Measurements from ENCODE around the gene CPNE1.

CPNE1 gene

DNA sequence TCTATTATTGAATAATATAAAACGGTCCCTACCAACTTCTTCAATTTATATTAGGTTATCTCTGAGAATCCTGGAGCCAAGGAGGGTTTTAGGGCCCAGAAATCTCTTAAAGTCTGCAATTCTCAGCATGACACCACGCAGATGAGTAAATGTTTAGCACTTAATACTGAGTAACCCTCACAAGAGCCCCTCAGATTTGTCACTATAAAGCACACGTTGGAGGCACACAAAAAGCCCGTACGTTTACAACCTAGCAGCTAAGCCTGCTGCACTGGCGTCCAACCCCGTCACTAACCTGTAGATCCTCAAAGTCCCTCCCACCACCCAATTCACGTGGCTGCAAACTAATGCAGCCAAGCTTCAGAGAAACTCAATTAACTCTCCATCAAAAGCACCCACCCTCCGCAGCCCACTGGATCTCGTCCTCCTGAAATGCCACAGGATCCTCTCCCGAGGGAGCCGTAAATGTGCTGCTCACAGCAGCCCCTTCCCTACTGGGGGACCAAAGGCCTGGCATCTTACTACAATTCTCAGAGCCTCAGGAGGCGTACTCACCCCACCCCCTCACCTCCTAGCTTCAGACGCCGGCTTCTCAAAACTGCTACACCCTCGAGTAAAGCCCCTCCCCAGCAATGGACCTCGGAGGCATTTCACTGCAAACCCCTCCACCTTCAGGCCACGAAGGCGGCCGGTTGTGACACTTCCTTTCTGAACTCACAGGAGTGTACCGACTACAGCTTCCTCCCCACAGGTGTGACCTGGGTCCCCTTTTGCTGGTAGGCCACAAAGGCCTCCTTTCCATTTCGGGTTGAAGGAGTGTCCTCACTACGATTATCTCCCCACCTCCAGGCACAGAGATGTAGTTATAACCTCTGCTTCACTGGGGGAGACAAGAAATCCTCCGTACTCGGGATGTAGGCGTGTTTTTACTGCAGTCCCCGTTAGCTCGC is 909 bp downstream of the CPNE1 start:
- peak overlapping the region; percentile 91 for H3K4me3 ChIP-seq (ENCODE audit: low read depth, low read length)
- no peak for TF ChIP-seq CTCF (IDR thresholded peaks at IDR 0.05; ENCODE audit: low read depth, low read length, missing control alignments)
- in situ Hi-C loops (cut with HindIII; ENCODE audit: low sequenced_read_pairs): no loop called here
- DNase-seq (ENCODE audit: low read depth): no peak

- no peak for DNase-seq (ENCODE audit: low read depth)
- in situ Hi-C loops (cut with HindIII; ENCODE audit: low sequenced_read_pairs): no loop called here
- TF ChIP-seq CTCF (IDR thresholded peaks at IDR 0.05; ENCODE audit: low read depth, low read length, missing control alignments): no peak
- H3K4me3 ChIP-seq (ENCODE audit: low read depth, low read length): peak overlapping the region; percentile 91
Observed at GRCh38 chr20:35662551-35662950, 2.1 kb downstream of the CPNE1 start.

GRCh38 chr20:35661908-35662307 is 2.8 kb downstream of the CPNE1 start:
- DNase-seq (ENCODE audit: low read depth): no peak
- in situ Hi-C loops (cut with HindIII; ENCODE audit: low sequenced_read_pairs): no loop called here
- peak overlapping the region; percentile 91 for H3K4me3 ChIP-seq (ENCODE audit: low read depth, low read length)
- no peak for TF ChIP-seq CTCF (IDR thresholded peaks at IDR 0.05; ENCODE audit: low read depth, low read length, missing control alignments)

- no peak overlapping the region for H3K4me3 ChIP-seq (ENCODE audit: low read depth, low read length)
- in situ Hi-C loops (cut with HindIII; ENCODE audit: low sequenced_read_pairs): no loop called here
- no peak for DNase-seq (ENCODE audit: low read depth)
- no peak for TF ChIP-seq CTCF (IDR thresholded peaks at IDR 0.05; ENCODE audit: low read depth, low read length, missing control alignments)
Observed at GRCh38 chr20:35661053-35661452, 3.6 kb downstream of the CPNE1 start.

DNA sequence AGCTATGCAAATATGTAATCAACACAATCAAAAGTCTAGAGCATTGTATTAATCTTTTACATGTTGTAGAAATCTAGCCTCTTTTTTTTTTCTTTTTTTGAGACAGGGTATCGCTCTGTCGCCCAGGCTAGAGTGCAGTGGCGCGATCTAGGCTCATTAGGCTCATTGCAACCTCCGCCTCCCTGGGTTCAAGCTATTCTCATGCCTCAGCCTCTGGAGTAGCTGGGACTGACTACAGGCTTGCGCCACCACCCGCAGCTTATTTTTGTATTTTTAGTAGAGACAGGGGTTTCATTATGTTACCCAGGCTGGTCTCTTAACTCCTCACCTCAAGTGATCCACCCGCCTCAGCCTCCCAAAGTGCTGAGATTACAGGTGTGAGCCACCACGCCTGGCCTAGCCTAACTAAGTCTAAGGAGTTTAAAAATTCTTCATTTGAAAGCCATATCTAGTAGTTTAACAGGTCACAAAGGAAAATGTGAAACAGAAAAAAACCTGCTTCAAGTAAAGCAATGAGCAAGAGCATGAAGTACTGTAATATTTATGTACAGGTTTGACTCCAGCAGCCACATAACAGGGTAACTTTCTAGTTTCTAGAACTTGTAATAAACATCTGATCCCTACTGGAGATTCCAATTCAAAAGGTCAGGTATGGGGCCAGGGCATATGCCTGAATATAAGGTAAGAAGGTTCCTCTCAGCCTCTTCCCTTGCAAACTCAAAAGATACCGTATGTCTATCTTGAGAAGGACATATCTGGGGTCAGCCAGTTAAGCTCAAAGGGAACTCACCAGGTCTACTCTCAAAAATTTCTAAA is 4.4 kb downstream of the CPNE1 start:
- H3K4me3 ChIP-seq (ENCODE audit: low read depth, low read length): no peak overlapping the region
- DNase-seq (ENCODE audit: low read depth): no peak
- no peak for TF ChIP-seq CTCF (IDR thresholded peaks at IDR 0.05; ENCODE audit: low read depth, low read length, missing control alignments)
- in situ Hi-C loops (cut with HindIII; ENCODE audit: low sequenced_read_pairs): no loop called here

GRCh38 chr20:35657271-35657670 is 7.4 kb downstream of the CPNE1 start:
- H3K4me3 ChIP-seq (ENCODE audit: low read depth, low read length): no peak overlapping the region
- no peak for TF ChIP-seq CTCF (IDR thresholded peaks at IDR 0.05; ENCODE audit: low read depth, low read length, missing control alignments)
- no peak for DNase-seq (ENCODE audit: low read depth)
- in situ Hi-C loops (cut with HindIII; ENCODE audit: low sequenced_read_pairs): no loop called here
